HEK293 (cell line): Measurements from ENCODE around the gene SYTL5.

Experiments
- CTCF ChIA-PET: fragments of 350-600 bp; formaldehyde crosslinking; extraction: SDS; loops from one replicate; lab custom pipeline; 2021; ENCODE audit warnings: antibody characterized with exemption; lab: Yijun Ruan, JAX
- POLR2A ChIA-PET: fragments of 300-600 bp; formaldehyde crosslinking; extraction: SDS; loops from one replicate; lab custom pipeline; 2020; ENCODE audit warnings: antibody characterized with exemption, inconsistent platforms; lab: Yijun Ruan, JAX
- H3K27ac ChIP-seq: fragments of 200-500 bp; sonication (Bioruptor generic); 2 replicates; pipeline ENCODE4 v1.5.1; 2014; ENCODE audit warnings: low read depth, low read length, control low read depth, inconsistent platforms; ENCODE audit errors: extremely low read depth
- H3K36me3 ChIP-seq, 2 experiments: fragments of 200-500 bp in 1 of 2; sonication (Bioruptor generic) in 1 of 2; 1 replicate in 1 of 2; 2 replicates in 1 of 2; pipeline ENCODE4 v1.5.1; 2014 to 2017; ENCODE audit warnings: inconsistent platforms in 2 of 2, low read length in 2 of 2; ENCODE audit not compliant: control insufficient read depth in 2 of 2, insufficient read depth in 1 of 2
- H3K4me1 ChIP-seq: fragments of 200-500 bp; sonication (Bioruptor generic); 2 replicates; pipeline ENCODE4 v1.5.1; 2014; ENCODE audit warnings: mild to moderate bottlenecking, low read length, inconsistent platforms; ENCODE audit not compliant: control insufficient read depth, insufficient read depth
- H3K4me3 ChIP-seq: 2 replicates; pipeline ENCODE4 v1.5.1; 2011; ENCODE audit warnings: low read depth, mild to moderate bottlenecking, control low read depth, low read length, moderate library complexity
- H3K9me3 ChIP-seq: fragments of 200-500 bp; sonication (Bioruptor generic); 2 replicates; pipeline ENCODE4 v1.5.1; 2014; ENCODE audit warnings: low read depth, low read length, inconsistent platforms; ENCODE audit not compliant: control insufficient read depth, insufficient read depth
- KLF8 ChIP-seq: fragments of 450-650 bp; formaldehyde crosslinking; IDR thresholded peaks from 2 replicates; pipeline ENCODE4 v1.5.1; 2016; ENCODE audit warnings: missing biosample characterization, missing genetic modification characterization
- YY1 ChIP-seq: fragments of 450-650 bp; formaldehyde crosslinking; IDR thresholded peaks from 2 replicates; pipeline ENCODE4 v1.5.1; 2018; ENCODE audit warnings: missing biosample characterization, missing genetic modification characterization
- ZNF169 ChIP-seq: fragments of 450-650 bp; formaldehyde crosslinking; IDR thresholded peaks from 2 replicates; pipeline ENCODE4 v1.5.1; 2016; ENCODE audit warnings: missing biosample characterization, missing genetic modification characterization
- ZNF202 ChIP-seq: fragments of 450-650 bp; formaldehyde crosslinking; IDR thresholded peaks from 2 replicates; pipeline ENCODE4 v1.5.1; 2016; ENCODE audit warnings: missing biosample characterization, missing genetic modification characterization, borderline replicate concordance
- ZNF211 ChIP-seq: fragments of 450-650 bp; formaldehyde crosslinking; IDR thresholded peaks from 2 replicates; pipeline ENCODE4 v1.5.1; 2016; ENCODE audit warnings: low read depth, missing biosample characterization, missing genetic modification characterization
- ZNF274 ChIP-seq, 2 experiments: fragments of 200-500 bp in 1 of 2; fragments of 450-650 bp in 1 of 2; sonication (Bioruptor generic) in 1 of 2; formaldehyde crosslinking in 1 of 2; IDR thresholded peaks; 2 replicates each; pipeline versions ENCODE4 v1.5.1 to v1.6.1; 2014 to 2016; ENCODE audit warnings: borderline replicate concordance in 1 of 2, inconsistent platforms in 1 of 2, low read length in 1 of 2, missing biosample characterization in 1 of 2, missing genetic modification characterization in 1 of 2
- ZNF335 ChIP-seq: fragments of 450-650 bp; formaldehyde crosslinking; conservative IDR thresholded peaks from 2 replicates; pipeline ENCODE4 v1.5.1; 2016; ENCODE audit warnings: missing biosample characterization, missing genetic modification characterization
- ZNF341 ChIP-seq: fragments of 450-650 bp; formaldehyde crosslinking; IDR thresholded peaks from 2 replicates; pipeline ENCODE4; 2016; ENCODE audit warnings: low read depth, missing biosample characterization, missing genetic modification characterization
- ZNF560 ChIP-seq: fragments of 450-650 bp; formaldehyde crosslinking; IDR thresholded peaks from 2 replicates; pipeline ENCODE4 v1.5.1; 2017; ENCODE audit warnings: missing biosample characterization, missing genetic modification characterization, borderline replicate concordance
- ZNF624 ChIP-seq: fragments of 450-650 bp; formaldehyde crosslinking; IDR thresholded peaks from 2 replicates; pipeline ENCODE4 v1.5.1; 2017; ENCODE audit warnings: missing biosample characterization, missing genetic modification characterization
- ZNF629 ChIP-seq: fragments of 450-650 bp; formaldehyde crosslinking; IDR thresholded peaks from 2 replicates; pipeline ENCODE4 v1.5.1; 2017; ENCODE audit warnings: missing biosample characterization, missing genetic modification characterization
- TF ChIP-seq, protein P1 (sequence below): fragments of 450-650 bp; formaldehyde crosslinking; IDR thresholded peaks from 2 replicates; pipeline ENCODE4 v1.5.1; 2017; ENCODE audit warnings: missing biosample characterization, missing genetic modification characterization
- TF ChIP-seq, protein P2 (sequence below): fragments of 450-650 bp; formaldehyde crosslinking; IDR thresholded peaks from 2 replicates; pipeline ENCODE4 v1.5.1; 2016; ENCODE audit warnings: missing biosample characterization, missing genetic modification characterization
- TF ChIP-seq, protein P3 (sequence below): fragments of 450-650 bp; formaldehyde crosslinking; IDR thresholded peaks from 2 replicates; pipeline ENCODE4 v1.5.1; 2016; ENCODE audit warnings: missing biosample characterization, missing genetic modification characterization
- TF ChIP-seq, protein P4 (sequence below): fragments of 450-650 bp; formaldehyde crosslinking; IDR thresholded peaks from 2 replicates; pipeline ENCODE4 v1.5.1; 2016; ENCODE audit warnings: missing biosample characterization, missing genetic modification characterization, low read depth
- TF ChIP-seq, protein P5 (sequence below): fragments of 450-650 bp; formaldehyde crosslinking; IDR thresholded peaks from 2 replicates; pipeline ENCODE4 v1.5.1; 2016; ENCODE audit warnings: missing biosample characterization, missing genetic modification characterization

The SYTL5 gene

DNA sequence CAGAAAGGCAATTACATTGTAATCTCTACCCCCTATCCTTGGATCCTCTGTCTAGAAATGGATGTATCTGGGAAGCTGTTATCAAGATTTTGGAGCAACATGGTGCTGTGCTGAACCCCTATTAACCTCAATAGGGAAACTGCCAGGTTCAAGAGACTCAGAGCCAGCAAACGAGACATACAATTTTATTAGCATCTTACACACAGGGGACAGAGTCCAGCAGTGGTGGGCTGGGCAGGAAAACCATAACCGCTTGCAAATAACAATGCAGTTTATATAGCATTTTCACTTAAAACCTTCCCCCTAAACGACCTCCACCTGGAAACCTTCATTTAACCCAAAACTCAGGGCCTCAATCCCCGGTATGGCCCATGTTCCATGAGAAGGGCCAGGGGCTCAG lies 79.5 kb downstream of the SYTL5 start:
- Histone ChIP-seq H3K4me3 (no peak overlapping the region), H3K4me1 (no peaks in the 10 kb centered on the region), H3K27ac (no peak overlapping the region), H3K9me3 (no peaks in the 10 kb centered on the region), H3K36me3 (peaks cover 0 to 4% of the 10 kb centered on the region in 2 experiments; a peak in 1 of 3 replicates)
- POLR2A ChIA-PET, result no interaction called here
- CTCF ChIA-PET, result interaction anchor here (0.8 to 1.1 kb wide), 2 partner anchors 81 to 115 kb away, joined by 3 read pairs; no protein-coding TSS in a partner anchor
- TF ChIP-seq YY1 (tag by site-specific recombination) (no peak), ZNF274 (IDR thresholded peaks at IDR 0.05; ENCODE audit: low read length) (no peak), ZNF274 (tag by site-specific recombination; IDR thresholded peaks at IDR 0.05; ENCODE audit: borderline replicate concordance) (no peak)
- TF ChIP-seq, all 188 proteins: peak for 0

DNA sequence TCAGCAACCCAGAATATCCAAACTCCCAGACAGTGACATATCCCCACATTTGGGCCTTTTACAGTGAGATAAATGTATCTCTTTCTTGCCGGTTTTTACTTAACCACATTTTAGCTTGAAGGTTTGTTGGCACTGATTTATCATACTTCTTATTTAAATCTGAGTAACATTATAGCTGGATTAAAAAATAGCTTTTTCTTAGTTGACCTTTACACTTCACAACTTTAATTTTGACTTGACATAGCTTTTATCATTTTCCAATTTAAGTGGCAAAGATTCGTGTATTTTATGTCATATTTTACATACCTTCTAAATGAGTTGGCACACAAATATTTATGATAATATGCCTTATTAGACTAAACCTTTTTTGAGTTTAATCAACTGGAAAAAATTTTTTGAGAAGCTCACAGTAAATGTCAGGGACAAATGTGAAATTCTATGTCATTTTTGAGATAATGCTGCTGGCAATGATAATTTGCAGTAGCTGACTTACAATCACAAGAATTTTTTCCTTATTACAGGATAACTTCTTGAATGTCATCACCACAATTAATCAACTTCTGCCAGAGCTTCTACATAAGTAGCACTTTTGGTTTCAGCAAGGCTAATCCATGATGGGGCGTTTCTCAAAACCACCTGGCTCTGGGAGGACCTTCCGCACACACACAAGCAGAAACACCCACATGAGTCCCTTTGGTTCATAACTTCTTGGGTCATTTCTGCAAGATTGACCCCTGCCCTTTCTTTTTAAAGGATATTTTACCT lies 80.3 kb downstream of the SYTL5 start:
- ChIA-PET CTCF (interaction anchor here (0.7 to 1.1 kb wide), 3 partner anchors 81 to 160 kb away, joined by 3 to 4 read pairs (median 3); no protein-coding TSS in a partner anchor), POLR2A (no interaction called here)
- TF ChIP-seq, protein P1, sequence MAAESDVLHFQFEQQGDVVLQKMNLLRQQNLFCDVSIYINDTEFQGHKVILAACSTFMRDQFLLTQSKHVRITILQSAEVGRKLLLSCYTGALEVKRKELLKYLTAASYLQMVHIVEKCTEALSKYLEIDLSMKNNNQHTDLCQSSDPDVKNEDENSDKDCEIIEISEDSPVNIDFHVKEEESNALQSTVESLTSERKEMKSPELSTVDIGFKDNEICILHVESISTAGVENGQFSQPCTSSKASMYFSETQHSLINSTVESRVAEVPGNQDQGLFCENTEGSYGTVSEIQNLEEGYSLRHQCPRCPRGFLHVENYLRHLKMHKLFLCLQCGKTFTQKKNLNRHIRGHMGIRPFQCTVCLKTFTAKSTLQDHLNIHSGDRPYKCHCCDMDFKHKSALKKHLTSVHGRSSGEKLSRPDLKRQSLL (tag by site-specific recombination), result no peak
- TF ChIP-seq ZNF624 (tag by site-specific recombination) (no peak), ZNF335 (tag by site-specific recombination) (no peak), KLF8 (tag by site-specific recombination) (no peak), ZNF629 (no peak), ZNF341 (no peak), ZNF202 (tag by site-specific recombination) (no peak), ZNF560 (tag by site-specific recombination) (no peak), ZNF169 (tag by site-specific recombination) (no peak), ZNF211 (no peak)
- TF ChIP-seq, protein P2, sequence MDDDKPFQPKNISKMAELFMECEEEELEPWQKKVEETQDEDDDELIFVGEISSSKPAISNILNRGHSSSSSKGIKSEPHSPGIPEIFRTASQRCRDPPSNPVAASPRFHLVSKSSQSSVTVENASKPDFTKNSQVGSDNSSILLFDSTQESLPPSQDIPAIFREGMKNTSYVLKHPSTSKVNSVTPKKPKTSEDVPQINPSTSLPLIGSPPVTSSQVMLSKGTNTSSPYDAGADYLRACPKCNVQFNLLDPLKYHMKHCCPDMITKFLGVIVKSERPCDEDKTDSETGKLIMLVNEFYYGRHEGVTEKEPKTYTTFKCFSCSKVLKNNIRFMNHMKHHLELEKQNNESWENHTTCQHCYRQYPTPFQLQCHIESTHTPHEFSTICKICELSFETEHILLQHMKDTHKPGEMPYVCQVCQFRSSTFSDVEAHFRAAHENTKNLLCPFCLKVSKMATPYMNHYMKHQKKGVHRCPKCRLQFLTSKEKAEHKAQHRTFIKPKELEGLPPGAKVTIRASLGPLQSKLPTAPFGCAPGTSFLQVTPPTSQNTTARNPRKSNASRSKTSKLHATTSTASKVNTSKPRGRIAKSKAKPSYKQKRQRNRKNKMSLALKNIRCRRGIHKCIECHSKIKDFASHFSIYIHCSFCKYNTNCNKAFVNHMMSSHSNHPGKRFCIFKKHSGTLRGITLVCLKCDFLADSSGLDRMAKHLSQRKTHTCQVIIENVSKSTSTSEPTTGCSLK (tag by site-specific recombination), result no peak
- TF ChIP-seq, protein P3, sequence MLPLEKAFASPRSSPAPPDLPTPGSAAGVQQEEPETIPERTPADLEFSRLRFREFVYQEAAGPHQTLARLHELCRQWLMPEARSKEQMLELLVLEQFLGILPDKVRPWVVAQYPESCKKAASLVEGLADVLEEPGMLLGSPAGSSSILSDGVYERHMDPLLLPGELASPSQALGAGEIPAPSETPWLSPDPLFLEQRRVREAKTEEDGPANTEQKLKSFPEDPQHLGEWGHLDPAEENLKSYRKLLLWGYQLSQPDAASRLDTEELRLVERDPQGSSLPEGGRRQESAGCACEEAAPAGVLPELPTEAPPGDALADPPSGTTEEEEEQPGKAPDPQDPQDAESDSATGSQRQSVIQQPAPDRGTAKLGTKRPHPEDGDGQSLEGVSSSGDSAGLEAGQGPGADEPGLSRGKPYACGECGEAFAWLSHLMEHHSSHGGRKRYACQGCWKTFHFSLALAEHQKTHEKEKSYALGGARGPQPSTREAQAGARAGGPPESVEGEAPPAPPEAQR, result no peak
- TF ChIP-seq, protein P4, sequence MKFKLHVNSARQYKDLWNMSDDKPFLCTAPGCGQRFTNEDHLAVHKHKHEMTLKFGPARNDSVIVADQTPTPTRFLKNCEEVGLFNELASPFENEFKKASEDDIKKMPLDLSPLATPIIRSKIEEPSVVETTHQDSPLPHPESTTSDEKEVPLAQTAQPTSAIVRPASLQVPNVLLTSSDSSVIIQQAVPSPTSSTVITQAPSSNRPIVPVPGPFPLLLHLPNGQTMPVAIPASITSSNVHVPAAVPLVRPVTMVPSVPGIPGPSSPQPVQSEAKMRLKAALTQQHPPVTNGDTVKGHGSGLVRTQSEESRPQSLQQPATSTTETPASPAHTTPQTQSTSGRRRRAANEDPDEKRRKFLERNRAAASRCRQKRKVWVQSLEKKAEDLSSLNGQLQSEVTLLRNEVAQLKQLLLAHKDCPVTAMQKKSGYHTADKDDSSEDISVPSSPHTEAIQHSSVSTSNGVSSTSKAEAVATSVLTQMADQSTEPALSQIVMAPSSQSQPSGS (tag by site-specific recombination), result no peak
- TF ChIP-seq, protein P5, sequence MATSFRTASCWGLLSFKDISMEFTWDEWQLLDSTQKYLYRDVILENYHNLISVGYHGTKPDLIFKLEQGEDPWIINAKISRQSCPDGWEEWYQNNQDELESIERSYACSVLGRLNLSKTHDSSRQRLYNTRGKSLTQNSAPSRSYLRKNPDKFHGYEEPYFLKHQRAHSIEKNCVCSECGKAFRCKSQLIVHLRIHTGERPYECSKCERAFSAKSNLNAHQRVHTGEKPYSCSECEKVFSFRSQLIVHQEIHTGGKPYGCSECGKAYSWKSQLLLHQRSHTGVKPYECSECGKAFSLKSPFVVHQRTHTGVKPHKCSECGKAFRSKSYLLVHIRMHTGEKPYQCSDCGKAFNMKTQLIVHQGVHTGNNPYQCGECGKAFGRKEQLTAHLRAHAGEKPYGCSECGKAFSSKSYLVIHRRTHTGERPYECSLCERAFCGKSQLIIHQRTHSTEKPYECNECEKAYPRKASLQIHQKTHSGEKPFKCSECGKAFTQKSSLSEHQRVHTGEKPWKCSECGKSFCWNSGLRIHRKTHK (tag by site-specific recombination), result no peak
- Histone ChIP-seq H3K27ac (no peak overlapping the region), H3K36me3 (peaks cover 0 to 4% of the 10 kb centered on the region in 2 experiments; a peak in 1 of 3 replicates), H3K4me1 (no peaks in the 10 kb centered on the region), H3K9me3 (no peaks in the 10 kb centered on the region), H3K4me3 (no peak overlapping the region)
